Neural cell (in vitro differentiated cells): ENCODE measurements around the gene LRBA.

Source experiments
- EZH2 ChIP-seq: fragments of 200-600, 300-800 bp; shearing (Covaris generic), sonication (generic); IDR thresholded peaks from 2 replicates; pipeline ENCODE4 v1.6.1; 2014; ENCODE audit warnings: antibody characterized with exemption, low read length, borderline replicate concordance, mild to moderate bottlenecking; ENCODE audit not compliant: insufficient read depth, poor library complexity, severe bottlenecking
- MXI1 ChIP-seq: fragments of 450-650 bp; conservative IDR thresholded peaks from 2 replicates; pipeline ENCODE4 v1.6.1; 2014; ENCODE audit warnings: antibody characterized with exemption, mild to moderate bottlenecking; ENCODE audit not compliant: poor library complexity, severe bottlenecking

DNA sequence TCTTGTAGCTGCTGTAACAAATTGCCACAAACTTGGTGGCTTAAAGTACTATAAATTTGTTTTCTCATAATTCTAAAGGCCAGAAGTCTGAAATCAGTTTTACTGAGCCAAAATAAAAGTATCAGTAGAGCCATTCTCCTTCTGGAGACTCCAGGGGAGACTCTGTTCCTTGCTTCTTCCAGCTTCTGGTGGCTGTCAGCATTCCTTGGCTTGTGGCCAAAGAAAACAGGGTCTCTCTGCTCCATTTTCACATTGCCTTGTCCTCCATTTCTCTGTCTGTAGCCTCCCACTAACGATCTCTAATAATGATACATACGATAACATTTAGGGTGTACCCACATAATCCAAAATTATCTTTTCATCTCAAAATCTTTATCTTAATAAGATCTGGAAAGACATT lies 232.8 kb downstream of the LRBA start:
- no peak for TF ChIP-seq EZH2
- TF ChIP-seq MXI1 = no peak
